Activated T-cell treated with anti-CD3 and anti-CD28 coated beads for 48 hours (primary cell): ENCODE results near the gene GSTM4.
"Not testable (repeated sequence)": the region's sequence is repeated elsewhere in the genome, so short reads cannot be mapped to it uniquely, and the experiment has no call there.

ENCODE experiments used
- DNase-seq: peaks from one replicate; pipeline ENCODE4 v3.0.0-alpha.2; 2020; ENCODE audit warnings: low read depth

GSTM4 gene

DNA sequence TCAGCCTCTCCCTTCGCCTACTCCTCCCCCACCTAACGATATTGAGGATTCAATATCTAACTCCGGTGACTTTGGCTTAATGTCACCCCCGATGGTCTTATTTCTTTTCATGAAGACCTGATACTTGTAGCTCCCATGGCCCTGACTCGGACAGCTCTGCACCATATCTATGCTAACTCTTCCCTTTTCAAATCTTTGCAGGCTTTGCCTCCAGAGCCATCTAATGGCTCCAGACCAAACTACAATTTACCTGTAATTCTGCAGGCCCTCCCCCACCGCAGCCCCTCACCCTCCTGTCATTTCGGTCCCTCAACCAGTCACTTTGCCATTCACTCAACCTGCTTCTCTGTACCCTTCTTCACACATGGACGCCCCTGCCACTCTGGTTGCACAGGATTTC, 48.3 kb downstream of the GSTM4 start:
- DNase-seq = no peak

DNA sequence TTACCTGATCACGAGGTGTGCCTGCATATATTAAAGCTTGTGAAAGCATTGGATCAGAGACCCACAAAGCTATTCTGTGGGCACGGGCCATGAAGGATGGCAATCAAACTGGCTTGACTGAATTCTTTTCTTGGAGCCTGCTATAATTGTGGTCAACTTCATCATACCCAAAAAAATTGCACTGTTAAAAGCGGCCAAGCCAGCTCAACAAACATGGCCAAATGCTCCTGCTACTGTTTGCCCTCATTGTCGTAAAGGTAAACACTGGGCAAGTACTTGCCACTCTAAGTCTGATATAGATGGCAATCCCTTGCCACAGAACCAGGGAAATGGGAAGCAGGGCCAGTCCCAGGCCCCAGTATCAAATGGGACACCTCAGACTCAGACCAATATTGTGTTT, 49.5 kb downstream of the GSTM4 start:
- no peak for DNase-seq

- DNase-seq = not testable (repeated sequence)
Measured at GRCh38 chr1:109708949-109709348, 53.0 kb downstream of the GSTM4 start.

DNA sequence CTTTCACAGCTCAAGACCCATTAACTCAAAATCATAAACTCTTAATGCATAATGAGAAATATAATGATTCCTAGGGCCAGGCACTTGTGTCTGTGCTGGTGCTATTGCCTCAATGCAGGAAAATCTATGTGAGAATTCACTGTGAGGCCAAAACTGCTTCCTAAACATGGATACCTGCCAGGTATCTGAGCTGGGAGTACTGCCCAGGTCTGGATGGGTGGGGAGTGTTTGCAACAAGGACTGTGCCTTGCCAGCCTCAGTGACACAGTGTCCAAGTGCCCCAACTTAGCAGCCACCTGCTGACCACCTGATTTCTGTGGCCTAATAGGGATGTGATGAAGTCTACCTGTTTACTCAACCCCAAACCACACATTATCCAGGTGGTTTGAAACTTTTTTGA, 53.9 kb downstream of the GSTM4 start:
- DNase-seq = not testable (repeated sequence)
